M059J (cell line): ENCODE data around the gene RALA. TPM values are rescaled to one million over a fixed set of nuclear protein-coding genes. Genes with fewer than 3 reads are reported as not detected.

Experiments used
- DNase-seq: peaks from one replicate; pipeline ENCODE4 v3.0.0-alpha.2; 2012; ENCODE audit warnings: low read depth
- total RNA-seq: library from RNA; depleted of rRNA; stranded (reverse); fragments of >200 nt; shearing (Covaris generic); gene quantifications from 2 replicates; pipeline ENCODE4 v1.2.3, GENCODE V29; 2014

Gene RALA
- total RNA-seq, 1 experiment from 2014 or later: 15.1 TPM

DNA sequence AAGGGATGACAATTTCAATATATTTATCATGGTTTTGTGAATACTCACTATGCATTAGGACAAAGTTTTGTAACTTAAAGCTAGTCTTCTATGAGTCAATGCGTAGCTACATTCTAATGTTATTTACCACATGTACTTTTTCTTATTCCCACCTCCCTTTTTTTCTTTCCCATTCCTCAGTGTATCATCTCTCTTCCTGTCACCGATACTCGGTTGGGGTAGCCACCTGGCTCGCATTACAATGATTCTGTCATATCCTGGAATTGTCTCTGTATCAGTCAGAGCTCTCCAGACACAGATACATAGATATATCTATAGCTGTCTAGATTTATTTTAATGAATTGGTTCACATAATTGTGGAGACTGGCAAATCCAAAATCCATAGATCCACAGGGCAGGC, 9.8 kb upstream of the RALA start:
- DNase-seq: no peak

DNA sequence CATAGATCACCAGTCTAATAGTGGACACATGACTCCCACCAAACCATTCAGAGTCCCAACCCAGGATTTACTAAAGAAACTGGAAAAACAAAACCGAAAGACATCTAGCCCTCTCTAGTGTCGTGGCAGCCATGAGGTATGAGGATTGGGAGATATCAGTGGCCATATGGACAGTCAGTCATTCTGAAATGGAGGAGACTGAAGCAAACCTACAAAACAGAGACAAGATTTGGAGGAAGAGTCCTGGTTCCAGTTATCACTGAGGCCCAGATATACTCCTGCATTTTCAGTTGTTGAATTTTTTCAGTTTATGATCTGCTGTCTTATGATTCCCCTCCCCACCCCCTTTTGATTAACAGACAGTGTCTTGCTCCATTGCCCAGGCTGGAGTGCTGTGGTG, 9.1 kb upstream of the RALA start:
- no peak for DNase-seq

- DNase-seq: no peak
Measured at GRCh38 chr7:39615350-39615975, 7.9 kb upstream of the RALA start.

- peak; percentile 51 for DNase-seq
Measured at GRCh38 chr7:39616138-39616537, 7.2 kb upstream of the RALA start.

- DNase-seq: no peak
Measured at GRCh38 chr7:39617005-39617404, 6.4 kb upstream of the RALA start.

DNA sequence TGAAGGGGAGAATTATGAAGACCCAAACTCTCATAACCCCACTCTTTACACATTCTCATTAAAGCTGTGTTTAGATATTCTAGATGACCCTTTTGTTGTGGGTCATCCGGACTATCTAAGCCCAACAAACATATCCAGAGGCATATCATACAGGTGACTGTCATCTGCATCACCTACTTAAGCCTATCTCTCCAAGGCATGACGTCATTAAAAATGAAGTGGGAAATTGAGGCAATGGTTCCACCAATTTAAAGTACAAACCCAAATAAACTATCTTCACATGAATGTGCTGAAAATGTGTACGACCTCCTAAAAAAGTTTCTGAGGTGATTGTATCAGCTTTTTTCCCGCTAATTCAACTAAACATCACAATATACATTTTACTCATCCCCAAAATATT, 4.5 kb upstream of the RALA start:
- DNase-seq: no peak

DNA sequence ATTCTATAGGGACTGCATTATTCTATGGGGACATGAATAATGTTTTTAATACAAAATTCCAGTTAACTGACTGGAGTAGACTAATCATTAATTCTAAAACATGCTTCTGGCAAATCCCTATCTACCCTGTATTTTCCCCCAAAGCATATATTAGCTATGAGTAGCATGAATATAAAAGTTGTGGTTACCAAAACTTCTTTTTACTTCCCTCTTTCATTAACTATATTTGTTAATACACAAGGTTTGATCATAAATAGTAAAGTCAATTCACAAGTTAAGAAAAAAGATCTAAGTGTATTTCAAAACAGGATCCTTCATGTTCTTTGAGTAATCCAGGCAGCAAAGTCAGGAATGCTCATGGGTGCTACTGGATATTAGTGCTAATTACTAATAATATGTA, 2.9 kb upstream of the RALA start:
- DNase-seq: no peak

- peak; percentile 88 for DNase-seq
Measured at GRCh38 chr7:39621261-39621660, 2.1 kb upstream of the RALA start.

DNA sequence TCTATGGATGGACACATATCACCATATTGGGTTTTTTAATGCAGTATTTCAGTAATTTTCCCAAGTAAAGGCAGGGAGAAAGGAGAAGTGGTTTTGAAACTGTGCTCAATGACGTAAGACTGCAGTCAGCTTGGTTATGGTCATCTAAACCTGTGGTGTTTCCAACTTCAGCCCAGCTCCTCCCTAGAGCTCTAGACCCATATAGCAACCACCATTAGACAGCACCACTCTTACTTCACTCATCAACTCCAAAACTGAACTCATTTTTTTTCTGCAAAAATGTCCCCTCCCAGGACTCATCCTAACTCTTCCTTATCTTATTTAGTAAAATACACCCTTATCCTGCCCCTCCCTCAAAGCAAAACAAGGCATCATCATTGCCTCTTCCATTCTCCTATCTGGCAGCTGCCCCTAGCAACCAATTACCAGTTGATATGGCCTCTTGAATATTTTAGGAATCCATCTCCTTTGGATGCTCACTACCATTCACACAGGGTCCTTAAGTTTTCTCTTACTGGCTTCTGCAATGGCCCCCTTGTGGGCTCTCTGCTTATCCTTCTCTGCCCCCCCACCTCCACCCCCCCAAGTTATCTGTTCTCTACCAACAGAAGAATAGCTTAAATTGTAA, 1.5 kb upstream of the RALA start:
- DNase-seq: peak; percentile 58

- DNase-seq: no peak
Measured at GRCh38 chr7:39622609-39623008, 763 bp upstream of the RALA start.

- DNase-seq: peak; percentile 33
Measured at GRCh38 chr7:39623732-39624441, 515 bp downstream of the RALA start.

DNA sequence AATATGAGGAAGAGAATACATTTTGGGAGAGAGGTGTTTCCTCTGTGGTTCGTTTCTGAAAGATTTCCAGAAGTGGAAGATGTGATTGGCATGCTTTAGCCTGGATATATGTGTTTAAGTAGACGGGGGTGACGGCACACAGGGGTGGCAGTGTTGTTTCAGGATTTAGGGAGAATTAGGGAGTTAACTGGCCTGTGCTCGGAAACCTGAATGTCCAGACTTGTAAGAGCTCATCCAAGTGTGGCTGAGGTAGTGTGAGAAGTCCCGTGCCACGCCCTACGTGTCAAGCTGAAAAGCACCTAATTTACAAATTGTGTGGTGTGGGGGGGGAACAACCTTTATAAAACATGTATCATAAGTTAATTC, 1.1 kb downstream of the RALA start:
- peak; percentile 48 for DNase-seq

DNA sequence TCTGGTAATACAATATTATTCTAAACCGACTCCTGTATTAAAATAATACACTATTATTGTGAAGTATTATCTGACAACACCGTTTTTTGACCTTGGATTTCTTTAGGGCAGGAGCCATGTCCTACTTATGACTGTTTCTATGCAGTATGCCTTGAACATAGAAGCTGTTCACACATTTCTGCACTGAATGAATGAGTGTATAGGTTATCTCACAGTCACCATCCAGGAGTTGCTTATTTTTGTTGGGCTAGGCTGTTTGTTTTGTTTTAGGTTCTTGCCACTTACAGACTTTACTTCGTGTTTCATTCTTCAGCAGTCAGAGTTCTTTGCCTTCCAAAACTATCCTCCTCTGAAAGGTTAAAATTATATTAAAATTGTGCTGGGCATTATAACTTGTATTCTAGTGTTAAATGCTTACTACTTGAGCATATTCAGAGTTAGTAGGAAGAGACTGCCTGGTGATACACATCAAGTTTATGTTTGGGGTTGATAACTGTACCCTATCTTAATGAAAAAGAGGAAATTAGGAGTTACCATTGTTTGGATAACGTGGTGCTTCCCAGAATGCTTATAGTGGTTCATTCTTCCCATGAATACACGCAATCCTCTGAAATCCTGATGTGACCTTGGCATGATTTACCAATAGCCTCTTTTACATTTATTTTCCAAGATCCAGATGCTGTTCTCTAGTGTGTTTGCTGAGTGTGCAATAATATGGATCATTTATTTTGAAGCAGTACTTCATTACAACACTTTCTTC, 1.7 kb downstream of the RALA start:
- no peak for DNase-seq

- DNase-seq: no peak
Measured at GRCh38 chr7:39631736-39632308, 8.4 kb downstream of the RALA start.

GRCh38 chr7:39633563-39634477, 10.4 kb downstream of the RALA start:
- DNase-seq: peak; percentile 24

DNA sequence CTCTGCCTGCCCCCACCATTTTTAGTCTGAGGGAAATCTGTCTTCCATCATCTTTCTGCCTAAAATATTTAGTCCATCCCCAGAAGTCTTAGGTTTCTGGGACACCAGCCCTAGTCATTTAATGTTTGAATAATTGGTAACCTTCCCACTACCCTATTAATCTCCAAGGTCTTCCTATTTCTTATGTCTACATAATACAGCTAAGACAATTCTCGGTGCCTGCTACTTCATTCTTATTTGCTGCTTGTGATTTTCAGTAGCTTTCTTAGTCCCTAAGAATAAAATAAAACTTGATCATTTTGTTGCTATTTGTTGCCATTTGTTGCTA, 11.1 kb downstream of the RALA start:
- DNase-seq: no peak

DNA sequence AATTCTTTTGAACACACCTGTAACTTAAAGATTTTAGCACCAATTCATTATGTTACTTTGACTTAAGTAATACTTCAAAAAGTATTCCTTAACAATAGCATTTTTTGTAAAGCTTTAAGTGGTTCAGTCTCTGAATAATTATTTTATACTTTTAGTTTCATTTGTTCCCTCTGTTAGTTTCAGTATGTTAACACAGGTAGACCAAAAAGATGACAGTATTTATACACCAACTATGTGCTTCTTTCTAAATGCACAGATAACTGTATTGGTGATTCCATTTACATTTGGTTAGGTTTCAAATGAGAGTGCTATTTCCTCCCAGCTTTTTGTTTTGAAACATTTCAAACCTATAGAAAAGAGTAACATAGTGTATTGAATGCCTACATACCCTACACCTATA, 14.0 kb downstream of the RALA start:
- no peak for DNase-seq

DNA sequence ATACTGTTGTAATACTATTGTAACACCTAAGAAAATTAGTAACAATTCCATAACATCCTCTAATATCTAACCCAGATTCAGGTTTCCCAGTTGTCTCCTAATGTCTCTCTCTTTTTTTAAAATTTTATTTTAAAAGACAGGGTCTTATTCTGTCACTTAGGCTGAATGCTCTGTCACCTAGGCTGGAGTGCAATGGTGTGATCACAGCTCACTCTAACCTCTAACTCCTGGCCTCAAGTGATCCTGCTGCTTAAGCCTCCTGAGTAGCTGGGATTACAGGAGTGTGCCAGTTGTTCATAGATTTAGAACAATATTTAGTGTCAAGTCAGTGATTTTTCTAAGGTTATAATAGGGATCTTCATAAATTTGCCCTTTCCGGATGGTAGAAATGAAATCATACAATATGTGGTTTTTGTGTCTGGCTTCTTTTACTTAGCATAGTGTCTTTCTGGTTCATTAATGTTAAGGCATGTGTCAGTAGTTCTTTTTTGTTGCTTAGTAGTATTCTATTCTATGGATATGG, 14.7 kb downstream of the RALA start:
- DNase-seq: no peak

DNA sequence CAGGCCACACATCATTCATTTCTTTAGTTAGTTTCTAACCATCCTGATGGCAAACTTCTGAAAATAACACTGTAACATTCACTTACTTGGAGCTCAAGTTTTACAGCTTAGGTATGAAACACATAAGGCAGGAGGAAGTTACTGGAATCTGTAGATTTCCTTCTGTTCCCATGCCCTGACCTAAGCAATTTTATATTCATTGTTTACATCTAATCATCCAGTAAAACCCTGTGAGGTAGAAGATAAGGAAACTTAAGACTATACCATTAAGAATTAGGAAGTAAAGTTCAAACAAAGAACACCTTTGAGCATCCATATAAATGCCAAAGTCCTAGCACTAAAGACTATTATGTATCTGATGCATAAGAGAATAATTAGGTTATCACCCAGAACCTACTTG, 19.5 kb downstream of the RALA start:
- DNase-seq: no peak

- DNase-seq: peak; percentile 49
Measured at GRCh38 chr7:39644170-39644569, 20.8 kb downstream of the RALA start.
